ENCODE measurements around the gene EIF3J.

- TF ChIP-seq POLR2AphosphoS5 (IDR thresholded peaks at IDR 0.05; ENCODE audit: insufficient read depth in 1 of 2, low read depth in 1 of 2) = no peak
- TF ChIP-seq POLR2A (IDR thresholded peaks at IDR 0.05) = no peak
Observed at GRCh38 chr15:44530653-44531052, 6.3 kb upstream of the EIF3J start.
